Cardiac muscle cell (in vitro differentiated cells and primary cell): Measurements from ENCODE around the gene GNG5. TPM values are rescaled to one million over a fixed set of nuclear protein-coding genes. Genes with fewer than 3 reads are reported as not detected.
"Not testable (repeated sequence)": the region's sequence is repeated elsewhere in the genome, so short reads cannot be mapped to it uniquely, and the experiment has no call there.

Experiments
- DNase-seq, 2 donors: peaks; one replicate each; pipeline versions ENCODE4 v3.0.0 to v3.0.0-alpha.2; 2010 to 2017; ENCODE audit warnings: low read depth in 1 of 2, low spot score in 1 of 2
- H3K27ac ChIP-seq: fragments of 200-600 bp; sonication (generic); 2 replicates; pipeline ENCODE4 v1.5.1; 2016
- H3K27me3 ChIP-seq: fragments of 200-600 bp; sonication (generic); 2 replicates; pipeline ENCODE4 v1.6.0; 2016; ENCODE audit warnings: control low read depth
- H3K36me3 ChIP-seq: fragments of 200-600 bp; sonication (generic); 2 replicates; pipeline ENCODE4 v1.5.1; 2016; ENCODE audit warnings: control low read depth
- H3K4me1 ChIP-seq: fragments of 200-600 bp; sonication (generic); 2 replicates; pipeline ENCODE4 v1.8.1; 2017; ENCODE audit warnings: low read depth, mild to moderate bottlenecking, mixed run types
- H3K4me3 ChIP-seq: fragments of 200-600 bp; sonication (generic); 2 replicates; pipeline ENCODE4 v1.5.1; 2016; ENCODE audit warnings: mild to moderate bottlenecking
- H3K9me3 ChIP-seq: fragments of 200-600 bp; sonication (generic); 2 replicates; pipeline ENCODE4 v1.5.1; 2017; ENCODE audit warnings: low read depth, mild to moderate bottlenecking, control low read depth
- polyA plus RNA-seq: library from polyadenylated mRNA; unstranded; fragments of >200 nt; fragmentation: Nextera tagmentation; extraction: Ambion mirVana; gene quantifications from 2 replicates; pipeline ENCODE4 v1.2.1, GENCODE V29; 2016
- total RNA-seq: library from RNA; depleted of rRNA; stranded (reverse); fragments of >200 nt; gene quantifications from 2 replicates; pipeline ENCODE4 v1.2.3, GENCODE V29; 2016
- TF ChIP-seq, protein P1 (sequence below): IDR thresholded peaks from 2 replicates; pipeline ENCODE4 v1.5.1; 2012; ENCODE audit warnings: low read depth, mild to moderate bottlenecking, low read length

GNG5 gene
- total and polyA plus RNA-seq, 2 experiments from 2014 or later: 154 to 838 TPM

GRCh38 chr1:84467298-84467697, 39.1 kb downstream of the GNG5 start:
- Histone ChIP-seq H3K27ac (no peak overlapping the region), H3K36me3 (no peaks in the 10 kb centered on the region), H3K4me1 (no peaks in the 10 kb centered on the region), H3K4me3 (no peak overlapping the region), H3K27me3 (peaks cover 100% of the 10 kb centered on the region), H3K9me3 (no peaks in the 10 kb centered on the region)
- DNase-seq: no peak
- TF ChIP-seq, protein P1, sequence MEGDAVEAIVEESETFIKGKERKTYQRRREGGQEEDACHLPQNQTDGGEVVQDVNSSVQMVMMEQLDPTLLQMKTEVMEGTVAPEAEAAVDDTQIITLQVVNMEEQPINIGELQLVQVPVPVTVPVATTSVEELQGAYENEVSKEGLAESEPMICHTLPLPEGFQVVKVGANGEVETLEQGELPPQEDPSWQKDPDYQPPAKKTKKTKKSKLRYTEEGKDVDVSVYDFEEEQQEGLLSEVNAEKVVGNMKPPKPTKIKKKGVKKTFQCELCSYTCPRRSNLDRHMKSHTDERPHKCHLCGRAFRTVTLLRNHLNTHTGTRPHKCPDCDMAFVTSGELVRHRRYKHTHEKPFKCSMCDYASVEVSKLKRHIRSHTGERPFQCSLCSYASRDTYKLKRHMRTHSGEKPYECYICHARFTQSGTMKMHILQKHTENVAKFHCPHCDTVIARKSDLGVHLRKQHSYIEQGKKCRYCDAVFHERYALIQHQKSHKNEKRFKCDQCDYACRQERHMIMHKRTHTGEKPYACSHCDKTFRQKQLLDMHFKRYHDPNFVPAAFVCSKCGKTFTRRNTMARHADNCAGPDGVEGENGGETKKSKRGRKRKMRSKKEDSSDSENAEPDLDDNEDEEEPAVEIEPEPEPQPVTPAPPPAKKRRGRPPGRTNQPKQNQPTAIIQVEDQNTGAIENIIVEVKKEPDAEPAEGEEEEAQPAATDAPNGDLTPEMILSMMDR: no peak

DNA sequence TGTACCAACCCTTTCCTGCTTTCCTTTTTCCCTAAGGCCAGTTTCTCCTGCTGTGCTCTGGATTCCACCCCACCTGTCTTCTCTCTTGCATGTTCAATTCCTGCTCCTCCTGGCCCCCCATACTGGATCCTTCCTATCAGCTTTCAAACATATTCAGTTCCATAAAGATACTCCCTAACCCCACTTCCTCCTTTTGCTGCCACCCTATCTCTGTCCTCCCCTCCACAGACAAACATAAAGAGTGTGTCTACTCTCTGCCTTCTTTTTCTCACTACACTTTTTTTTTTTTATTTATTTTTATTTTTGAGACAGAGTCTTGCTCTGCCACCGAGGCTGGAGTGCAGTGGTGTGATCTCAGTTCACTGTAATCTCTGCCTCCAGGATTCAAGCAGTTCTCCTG, 44.3 kb downstream of the GNG5 start:
- Histone ChIP-seq H3K27me3 (peaks cover 99% of the 10 kb centered on the region), H3K27ac (no peak overlapping the region), H3K4me1 (no peaks in the 10 kb centered on the region), H3K9me3 (no peaks in the 10 kb centered on the region), H3K4me3 (no peak overlapping the region), H3K36me3 (no peaks in the 10 kb centered on the region)
- TF ChIP-seq, protein P1: no peak
- no peak for DNase-seq

GRCh38 chr1:84452436-84452835, 53.9 kb downstream of the GNG5 start:
- DNase-seq: no peak
- no peak overlapping the region for H3K27ac ChIP-seq
- H3K36me3 ChIP-seq: no peaks in the 10 kb centered on the region
- H3K27me3 ChIP-seq: peaks cover 32% of the 10 kb centered on the region
- no peaks in the 10 kb centered on the region for H3K9me3 ChIP-seq
- H3K4me1 ChIP-seq: no peaks in the 10 kb centered on the region
- H3K4me3 ChIP-seq: no peak overlapping the region
- TF ChIP-seq, protein P1: no peak

DNA sequence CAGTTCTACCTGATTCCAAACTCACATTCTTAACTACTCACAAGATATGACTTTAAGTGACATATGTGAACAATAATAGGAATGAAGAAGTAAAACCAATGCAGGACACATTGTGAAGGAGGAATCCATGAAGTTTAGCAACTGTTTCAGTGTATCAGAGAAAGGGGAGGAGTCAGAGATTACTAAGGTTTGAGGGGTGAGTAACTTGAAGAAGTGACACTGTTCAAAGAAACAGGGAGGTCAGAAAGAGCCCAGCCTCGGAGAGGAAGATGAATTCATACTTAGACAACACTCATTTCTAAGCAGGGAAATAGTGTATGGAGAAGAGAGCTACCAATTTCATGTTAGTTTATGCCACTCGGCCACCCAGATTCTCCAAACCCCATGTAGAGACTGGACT, 55.5 kb downstream of the GNG5 start:
- H3K4me1 ChIP-seq: no peaks in the 10 kb centered on the region
- TF ChIP-seq, protein P1: no peak
- H3K9me3 ChIP-seq: no peaks in the 10 kb centered on the region
- no peak overlapping the region for H3K4me3 ChIP-seq
- no peak overlapping the region for H3K27ac ChIP-seq
- H3K27me3 ChIP-seq: peaks cover 17% of the 10 kb centered on the region
- H3K36me3 ChIP-seq: no peaks in the 10 kb centered on the region
- DNase-seq: peak in 1 of 2 donors; percentile 12

GRCh38 chr1:84448704-84449103, 57.7 kb downstream of the GNG5 start:
- not testable (repeated sequence) for H3K27ac ChIP-seq, H3K36me3 ChIP-seq, H3K4me1 ChIP-seq, H3K27me3 ChIP-seq, H3K4me3 ChIP-seq, H3K9me3 ChIP-seq, DNase-seq

Other genes starting within 250 kb of the GNG5 start
- gene SAMD13, start 204.9 kb downstream of the GNG5 start, total RNA-seq: 1.7 and 2.5 TPM in 2 replicates
- 4.9 and 6.1 TPM in 2 replicates for gene SAMD13, start 204.9 kb downstream of the GNG5 start, polyA plus RNA-seq
- gene DNASE2B, start 108.1 kb downstream of the GNG5 start, total RNA-seq: not detected in 2 replicates
- not detected in 2 replicates for gene DNASE2B, start 108.1 kb downstream of the GNG5 start, polyA plus RNA-seq
- 51.6 and 65.4 TPM in 2 replicates for gene RPF1, start 27.3 kb downstream of the GNG5 start, total RNA-seq
- gene RPF1, start 27.3 kb downstream of the GNG5 start, polyA plus RNA-seq: 44.7 and 48.3 TPM in 2 replicates
- gene SPATA1, start 195 bp downstream of the GNG5 start, total RNA-seq: 1.2 and 2.1 TPM in 2 replicates
- 0.88 and 5.4 TPM in 2 replicates for gene SPATA1, start 195 bp downstream of the GNG5 start, polyA plus RNA-seq
- gene CTBS, start 67.9 kb upstream of the GNG5 start, total RNA-seq: 3.3 and 5.2 TPM in 2 replicates
- gene CTBS, start 67.9 kb upstream of the GNG5 start, polyA plus RNA-seq: 10.2 and 22.5 TPM in 2 replicates
- 14.0 and 20.5 TPM in 2 replicates for gene SSX2IP, start 183.9 kb upstream of the GNG5 start, total RNA-seq
- 12.3 and 20.8 TPM in 2 replicates for gene SSX2IP, start 183.9 kb upstream of the GNG5 start, polyA plus RNA-seq